SK-N-SH (cell line): ENCODE measurements around the gene FMN1. TPM values are rescaled to one million over a fixed set of nuclear protein-coding genes. Genes with fewer than 3 reads are reported as not detected.

ENCODE experiments used
- CTCF ChIA-PET: fragments of 300-600, 350-600 bp; formaldehyde crosslinking; extraction: SDS; loops from one replicate; lab custom pipeline; 2021; lab: Yijun Ruan, JAX
- POLR2A ChIA-PET: fragments of 350-600 bp; sonication (Branson Sonifier 250); formaldehyde crosslinking; extraction: SDS; loops from one replicate; lab custom pipeline; 2020; ENCODE audit warnings: antibody characterized with exemption, inconsistent platforms; lab: Yijun Ruan, JAX
- DNase-seq: peaks from one replicate; pipeline ENCODE4 v3.0.0; 2012
- H2AFZ ChIP-seq: fragments of 200-600 bp; sonication (generic); 2 replicates; pipeline ENCODE4 v1.8.1; 2016; ENCODE audit warnings: antibody characterized with exemption, mild to moderate bottlenecking, low read depth
- H3F3A ChIP-seq: fragments of 200-600 bp; sonication (generic); replicated peaks from 2 replicates; pipeline ENCODE3; 2016; ENCODE audit warnings: antibody characterized with exemption, mild to moderate bottlenecking; ENCODE audit not compliant: insufficient read depth
- H3K27ac ChIP-seq, 2 experiments: fragments of 200-500 bp in 1 of 2; fragments of 200-600 bp in 1 of 2; sonication (Bioruptor generic) in 1 of 2; sonication (generic), shearing (Covaris generic) in 1 of 2; 2 replicates each; pipeline versions ENCODE4 v1.5.1 to v1.6.1; 2014 to 2016; ENCODE audit warnings: low read depth in 2 of 2, inconsistent platforms in 1 of 2, low read length in 1 of 2, mild to moderate bottlenecking in 1 of 2, mixed read lengths in 1 of 2
- H3K27me3 ChIP-seq: fragments of 200-600 bp; sonication (generic), shearing (Covaris generic); 2 replicates; pipeline ENCODE4 v1.6.1; 2016; ENCODE audit warnings: mixed run types; ENCODE audit not compliant: insufficient read depth
- H3K36me3 ChIP-seq, 2 experiments: fragments of 200-500 bp in 1 of 2; fragments of 200-600 bp in 1 of 2; sonication (Bioruptor generic) in 1 of 2; sonication (generic) in 1 of 2; replicated peaks in 1 of 2; 2 replicates each; pipeline versions ENCODE3 to v1.5.1; 2014 to 2016; ENCODE audit warnings: low read length in 1 of 2, mild to moderate bottlenecking in 1 of 2; ENCODE audit not compliant: insufficient read depth in 2 of 2, control insufficient read depth in 1 of 2
- H3K4me1 ChIP-seq, 2 experiments: fragments of 200-500 bp in 1 of 2; fragments of 200-600 bp in 1 of 2; sonication (Bioruptor generic) in 1 of 2; sonication (generic), shearing (Covaris generic) in 1 of 2; 2 replicates each; pipeline versions ENCODE4 v1.5.1 to v1.6.1; 2014 to 2016; ENCODE audit warnings: low read depth in 1 of 2, low read length in 1 of 2, mixed run types in 1 of 2; ENCODE audit not compliant: insufficient read depth in 2 of 2, control insufficient read depth in 1 of 2
- H3K4me2 ChIP-seq: fragments of 200-600 bp; sonication (generic), shearing (Covaris generic); 2 replicates; pipeline ENCODE4 v1.6.1; 2017; ENCODE audit warnings: mixed run types
- H3K4me3 ChIP-seq, 2 experiments: fragments of 200-500 bp in 1 of 2; fragments of 200-600 bp in 1 of 2; sonication (Bioruptor generic) in 1 of 2; sonication (generic), shearing (Covaris generic) in 1 of 2; 2 replicates each; pipeline versions ENCODE4 v1.5.1 to v1.8.1; 2014 to 2016; ENCODE audit warnings: low read depth in 2 of 2, inconsistent platforms in 1 of 2, low read length in 1 of 2, mild to moderate bottlenecking in 1 of 2, mixed read lengths in 1 of 2, moderate library complexity in 1 of 2
- H3K79me2 ChIP-seq: fragments of 200-600 bp; sonication (generic); 2 replicates; pipeline ENCODE4 v1.8.1; 2017; ENCODE audit warnings: mild to moderate bottlenecking; ENCODE audit not compliant: insufficient read depth
- H3K9ac ChIP-seq: fragments of 200-600 bp; sonication (generic); 2 replicates; pipeline ENCODE4 v1.6.1; 2017; ENCODE audit warnings: mixed run types
- H3K9me2 ChIP-seq: fragments of 200-600 bp; sonication (generic); 2 replicates; pipeline ENCODE4 v1.6.1; 2017; ENCODE audit warnings: mixed run types
- H3K9me3 ChIP-seq: fragments of 200-600 bp; sonication (generic); 2 replicates; pipeline ENCODE4 v1.6.1; 2017; ENCODE audit warnings: mixed run types, mild to moderate bottlenecking, moderate library complexity
- H4K20me1 ChIP-seq: fragments of 200-600 bp; sonication (generic); 2 replicates; pipeline ENCODE4 v1.6.1; 2017; ENCODE audit warnings: mild to moderate bottlenecking, mixed run types; ENCODE audit not compliant: insufficient read depth
- FOXM1 ChIP-seq: IDR thresholded peaks from 2 replicates; pipeline ENCODE4 v1.4.0; 2012; ENCODE audit warnings: low read depth, mild to moderate bottlenecking
- GATA2 ChIP-seq: sonication (generic); formaldehyde crosslinking; IDR thresholded peaks from 2 replicates; pipeline ENCODE4 v1.5.0; 2020; ENCODE audit warnings: mild to moderate bottlenecking, missing genetic modification reagents
- NFIC ChIP-seq: IDR thresholded peaks from 2 replicates; pipeline ENCODE4 v1.4.0; 2012; ENCODE audit warnings: borderline replicate concordance
- TCF12 ChIP-seq: IDR thresholded peaks from 2 replicates; pipeline ENCODE4 v1.4.0; 2012
- WGBS: methylation state at CpG from one replicate; pipeline ENCODE4 v1.1.6; 2017; ENCODE audit warnings: low lambda C conversion rate; 5-methylcytosine and 5-hydroxymethylcytosine counted together
- polyA plus RNA-seq, 3 experiments: library from polyadenylated mRNA; depleted of rRNA; stranded (reverse); fragments of >200 nt; gene quantifications; 2 replicates each; pipeline ENCODE4 v1.2.3, GENCODE V29; 2012
- TF ChIP-seq, protein P1 (sequence below): IDR thresholded peaks from 2 replicates; pipeline ENCODE4; 2012
- TF ChIP-seq, protein P2 (sequence below): IDR thresholded peaks from 2 replicates; pipeline ENCODE4 v1.4.0; 2012; ENCODE audit warnings: low read depth, borderline replicate concordance
- TF ChIP-seq, protein P3 (sequence below): IDR thresholded peaks from 2 replicates; pipeline ENCODE4 v1.6.1; 2012; ENCODE audit warnings: mild to moderate bottlenecking, low read depth, low read length, moderate library complexity

FMN1 gene
- polyA plus RNA-seq, 1 of the 3 experiments (the other 2 are of a cell fraction), result 9.1 TPM

DNA sequence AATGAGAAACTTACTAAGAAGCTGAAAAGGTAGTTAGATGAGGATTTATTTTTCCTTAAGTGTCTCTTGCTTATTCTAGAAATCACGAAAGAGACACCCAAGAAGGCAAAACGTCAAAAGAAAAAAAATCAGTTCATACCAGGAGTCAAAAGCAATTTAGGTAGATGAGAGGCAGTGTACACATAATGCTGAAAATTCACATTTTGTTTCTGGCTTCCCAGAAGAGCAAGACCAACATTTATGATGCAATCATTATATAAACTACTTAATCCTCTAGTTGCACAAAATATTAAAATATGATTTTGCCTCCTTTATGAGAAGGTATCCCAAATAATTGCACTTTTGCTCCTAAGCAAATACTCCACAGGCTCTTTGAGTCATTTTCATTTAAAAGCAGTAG, 228.0 kb downstream of the FMN1 start:
- Histone ChIP-seq H3K9me3 (no peaks in the 10 kb centered on the region), H3K4me2 (no peak overlapping the region), H3K27ac (peak overlapping the region; percentile 36 to 84; a peak in 3 of 4 replicates), H3K36me3 (peaks cover 0 to 55% of the 10 kb centered on the region in 2 experiments), H3F3A (peaks cover 3% of the 10 kb centered on the region), H2AFZ (no peak overlapping the region), H3K4me1 (peaks cover 0 to 5% of the 10 kb centered on the region in 2 experiments; a peak in 2 of 4 replicates), H4K20me1 (peaks cover 10% of the 10 kb centered on the region; the same call in 1 of the 2 replicates)
- ChIA-PET CTCF (interaction anchor here (0.6 to 1.5 kb wide), 3 partner anchors 11 to 30 kb away, joined by 3 to 5 read pairs (median 3); no protein-coding TSS in a partner anchor), POLR2A (no interaction called here)
- peak; percentile 66 for TF ChIP-seq TCF12
- TF ChIP-seq, protein P1, sequence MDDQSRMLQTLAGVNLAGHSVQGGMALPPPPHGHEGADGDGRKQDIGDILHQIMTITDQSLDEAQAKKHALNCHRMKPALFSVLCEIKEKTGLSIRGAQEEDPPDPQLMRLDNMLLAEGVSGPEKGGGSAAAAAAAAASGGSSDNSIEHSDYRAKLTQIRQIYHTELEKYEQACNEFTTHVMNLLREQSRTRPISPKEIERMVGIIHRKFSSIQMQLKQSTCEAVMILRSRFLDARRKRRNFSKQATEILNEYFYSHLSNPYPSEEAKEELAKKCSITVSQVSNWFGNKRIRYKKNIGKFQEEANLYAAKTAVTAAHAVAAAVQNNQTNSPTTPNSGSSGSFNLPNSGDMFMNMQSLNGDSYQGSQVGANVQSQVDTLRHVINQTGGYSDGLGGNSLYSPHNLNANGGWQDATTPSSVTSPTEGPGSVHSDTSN, result peak; percentile 52
- TF ChIP-seq, protein P2, sequence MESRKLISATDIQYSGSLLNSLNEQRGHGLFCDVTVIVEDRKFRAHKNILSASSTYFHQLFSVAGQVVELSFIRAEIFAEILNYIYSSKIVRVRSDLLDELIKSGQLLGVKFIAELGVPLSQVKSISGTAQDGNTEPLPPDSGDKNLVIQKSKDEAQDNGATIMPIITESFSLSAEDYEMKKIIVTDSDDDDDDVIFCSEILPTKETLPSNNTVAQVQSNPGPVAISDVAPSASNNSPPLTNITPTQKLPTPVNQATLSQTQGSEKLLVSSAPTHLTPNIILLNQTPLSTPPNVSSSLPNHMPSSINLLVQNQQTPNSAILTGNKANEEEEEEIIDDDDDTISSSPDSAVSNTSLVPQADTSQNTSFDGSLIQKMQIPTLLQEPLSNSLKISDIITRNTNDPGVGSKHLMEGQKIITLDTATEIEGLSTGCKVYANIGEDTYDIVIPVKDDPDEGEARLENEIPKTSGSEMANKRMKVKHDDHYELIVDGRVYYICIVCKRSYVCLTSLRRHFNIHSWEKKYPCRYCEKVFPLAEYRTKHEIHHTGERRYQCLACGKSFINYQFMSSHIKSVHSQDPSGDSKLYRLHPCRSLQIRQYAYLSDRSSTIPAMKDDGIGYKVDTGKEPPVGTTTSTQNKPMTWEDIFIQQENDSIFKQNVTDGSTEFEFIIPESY, result no peak
- TF ChIP-seq, all 33 proteins: peak for 2
- peaks cover 83% of the 10 kb centered on the region for H3K79me2 ChIP-seq
- H3K9me2 ChIP-seq, result no peaks in the 10 kb centered on the region
- no peak overlapping the region for H3K4me3 ChIP-seq
- H3K9ac ChIP-seq, result no peak overlapping the region
- WGBS, result 48% methylated on average over 2 of the region's 2 CpGs
- H3K27me3 ChIP-seq, result no peaks in the 10 kb centered on the region
- no peak for DNase-seq

DNA sequence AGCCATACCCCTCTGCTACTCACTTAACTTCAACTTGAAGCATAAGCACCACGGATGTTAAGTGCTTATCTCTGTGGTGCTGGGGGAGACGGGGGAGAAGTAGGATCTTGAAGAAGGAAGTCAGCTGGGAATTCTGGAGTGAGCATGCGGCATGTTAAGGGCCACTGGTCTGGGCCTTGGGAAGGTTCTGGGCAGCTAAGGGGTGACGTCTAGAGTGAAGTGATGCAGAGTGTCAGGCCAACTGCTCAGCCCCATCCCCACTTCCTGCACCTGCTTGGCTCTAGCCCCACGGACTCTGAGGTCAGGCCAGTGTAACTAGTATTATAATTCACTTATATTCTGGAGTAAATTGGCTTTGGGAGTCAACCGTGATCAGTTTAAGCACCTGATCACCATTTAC, 228.6 kb downstream of the FMN1 start:
- ChIA-PET CTCF (interaction anchor here (1.5 kb wide), 1 partner anchor 30 kb away, joined by 5 read pairs; no protein-coding TSS in a partner anchor), POLR2A (no interaction called here)

More for the DNA sequence above, 228.6 kb downstream of the FMN1 start:
- H3F3A ChIP-seq, result peaks cover 3% of the 10 kb centered on the region
- no peak overlapping the region for H3K4me2 ChIP-seq
- TF ChIP-seq FOXM1, result no peak
- no peak for TF ChIP-seq NFIC
- no peak for TF ChIP-seq GATA2 (CRISPR knock-in tag)
- TF ChIP-seq, protein P3, sequence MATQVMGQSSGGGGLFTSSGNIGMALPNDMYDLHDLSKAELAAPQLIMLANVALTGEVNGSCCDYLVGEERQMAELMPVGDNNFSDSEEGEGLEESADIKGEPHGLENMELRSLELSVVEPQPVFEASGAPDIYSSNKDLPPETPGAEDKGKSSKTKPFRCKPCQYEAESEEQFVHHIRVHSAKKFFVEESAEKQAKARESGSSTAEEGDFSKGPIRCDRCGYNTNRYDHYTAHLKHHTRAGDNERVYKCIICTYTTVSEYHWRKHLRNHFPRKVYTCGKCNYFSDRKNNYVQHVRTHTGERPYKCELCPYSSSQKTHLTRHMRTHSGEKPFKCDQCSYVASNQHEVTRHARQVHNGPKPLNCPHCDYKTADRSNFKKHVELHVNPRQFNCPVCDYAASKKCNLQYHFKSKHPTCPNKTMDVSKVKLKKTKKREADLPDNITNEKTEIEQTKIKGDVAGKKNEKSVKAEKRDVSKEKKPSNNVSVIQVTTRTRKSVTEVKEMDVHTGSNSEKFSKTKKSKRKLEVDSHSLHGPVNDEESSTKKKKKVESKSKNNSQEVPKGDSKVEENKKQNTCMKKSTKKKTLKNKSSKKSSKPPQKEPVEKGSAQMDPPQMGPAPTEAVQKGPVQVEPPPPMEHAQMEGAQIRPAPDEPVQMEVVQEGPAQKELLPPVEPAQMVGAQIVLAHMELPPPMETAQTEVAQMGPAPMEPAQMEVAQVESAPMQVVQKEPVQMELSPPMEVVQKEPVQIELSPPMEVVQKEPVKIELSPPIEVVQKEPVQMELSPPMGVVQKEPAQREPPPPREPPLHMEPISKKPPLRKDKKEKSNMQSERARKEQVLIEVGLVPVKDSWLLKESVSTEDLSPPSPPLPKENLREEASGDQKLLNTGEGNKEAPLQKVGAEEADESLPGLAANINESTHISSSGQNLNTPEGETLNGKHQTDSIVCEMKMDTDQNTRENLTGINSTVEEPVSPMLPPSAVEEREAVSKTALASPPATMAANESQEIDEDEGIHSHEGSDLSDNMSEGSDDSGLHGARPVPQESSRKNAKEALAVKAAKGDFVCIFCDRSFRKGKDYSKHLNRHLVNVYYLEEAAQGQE, result no peak
- peaks cover 83% of the 10 kb centered on the region for H3K79me2 ChIP-seq
- peaks cover 13% of the 10 kb centered on the region; the same call in 1 of the 2 replicates for H4K20me1 ChIP-seq
- WGBS, result 88% methylated on average over 6 of the region's 6 CpGs
- peaks cover 0 to 5% of the 10 kb centered on the region in 2 experiments; a peak in 2 of 4 replicates for H3K4me1 ChIP-seq
- no peak overlapping the region for H3K4me3 ChIP-seq
- no peaks in the 10 kb centered on the region for H3K9me3 ChIP-seq
- H3K36me3 ChIP-seq, result peaks cover 0 to 55% of the 10 kb centered on the region in 2 experiments
- no peak for DNase-seq
- H3K27me3 ChIP-seq, result no peaks in the 10 kb centered on the region
- H2AFZ ChIP-seq, result no peak overlapping the region
- H3K9me2 ChIP-seq, result no peaks in the 10 kb centered on the region
- peak overlapping the region; percentile 36 to 68; a peak in 3 of 4 replicates for H3K27ac ChIP-seq
- no peak overlapping the region for H3K9ac ChIP-seq
